GM19372 (cell line): ENCODE results near the gene TNFRSF14.

ENCODE experiments used
- ATAC-seq: cut with Tn5 transposase; IDR thresholded peaks from one replicate; pipeline ENCODE4 v1.9.1; 2021; ENCODE audit warnings: mild to moderate bottlenecking, low read depth, moderate library complexity; ENCODE audit not compliant: unreplicated experiment

Gene TNFRSF14

DNA sequence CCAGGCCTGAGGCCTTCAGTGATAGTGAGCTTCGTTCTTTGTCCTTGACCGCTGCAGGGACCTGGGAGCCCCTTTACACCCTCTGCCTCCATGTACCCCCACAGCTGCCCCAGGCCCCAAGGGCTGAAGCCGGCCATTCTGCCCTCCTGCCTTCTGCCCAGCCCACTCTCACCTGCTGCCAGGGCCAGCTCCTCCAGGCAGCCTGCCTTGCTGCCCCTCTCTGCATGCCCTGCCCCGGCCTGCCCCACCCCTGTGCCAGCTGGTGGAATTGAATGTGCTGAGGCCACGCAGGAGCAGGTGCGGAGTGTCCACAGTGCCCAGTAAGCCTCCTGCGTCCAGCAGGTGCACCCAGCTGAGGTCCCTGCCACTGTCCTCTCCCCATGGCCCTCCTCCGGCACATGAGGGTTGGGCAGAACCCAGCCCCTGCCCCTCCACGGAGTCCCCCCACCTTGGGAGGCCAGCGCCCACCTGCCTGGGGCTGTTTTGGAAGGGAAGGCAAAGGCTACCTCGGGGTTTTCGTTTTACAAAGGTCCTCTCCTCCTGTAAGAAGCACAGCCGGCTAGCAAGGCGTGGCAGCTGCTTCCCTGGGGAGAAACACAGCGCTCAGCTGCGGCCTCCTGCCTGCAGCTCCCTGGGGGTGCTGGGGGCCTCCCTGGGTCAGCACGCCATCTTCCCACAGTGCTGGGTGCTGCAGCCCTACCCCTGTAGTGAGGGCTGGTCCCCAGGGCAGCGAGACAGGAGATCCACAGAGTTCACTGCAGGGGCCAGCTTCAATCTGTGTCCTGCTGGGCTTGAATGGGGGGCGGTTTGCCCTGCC, 55.7 kb downstream of the TNFRSF14 start:
- ATAC-seq: no peak

DNA sequence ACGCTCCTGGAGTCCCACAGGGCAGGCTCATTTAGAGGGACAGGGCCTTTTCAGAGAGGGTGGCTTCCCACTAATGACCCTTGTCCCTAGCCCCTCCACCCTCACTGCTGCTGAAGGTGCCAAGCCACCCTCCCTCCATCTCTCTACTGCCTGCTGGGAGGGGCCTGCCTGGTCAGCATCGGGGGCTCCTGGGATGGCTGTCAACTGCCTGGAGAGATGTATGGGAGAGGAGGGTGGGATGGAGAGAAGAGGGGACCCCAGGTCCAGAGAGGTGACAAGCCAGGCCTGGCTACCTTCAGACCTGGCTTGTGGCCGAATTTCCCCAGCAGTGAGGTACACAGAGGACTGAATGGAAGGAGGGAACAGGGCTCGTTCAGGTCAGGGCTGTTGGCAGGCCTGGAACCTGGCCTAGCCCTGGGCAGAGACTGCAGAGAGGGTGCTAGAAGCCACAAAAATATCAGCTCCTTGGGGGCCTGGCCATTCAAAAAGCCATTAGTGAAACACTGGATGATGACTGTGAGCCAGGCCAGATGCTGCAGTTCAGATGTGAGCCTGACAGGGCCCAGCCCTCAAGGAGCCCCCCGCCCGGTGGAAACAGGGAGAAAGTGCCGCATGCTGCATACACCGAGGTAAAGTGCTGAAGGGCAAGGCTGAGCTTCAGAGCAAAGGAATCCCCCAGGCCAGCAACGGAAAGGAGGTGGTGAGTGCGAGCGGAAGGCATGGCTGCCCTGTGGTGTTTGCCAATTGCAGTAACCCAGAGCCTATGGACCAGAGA, 56.6 kb downstream of the TNFRSF14 start:
- no peak for ATAC-seq
